Adrenal gland (tissue), 5 donors: Measurements from ENCODE around the gene PATL1.
"Not testable (repeated sequence)": the region's sequence is repeated elsewhere in the genome, so short reads cannot be mapped to it uniquely, and the experiment has no call there.

ENCODE experiments used
- POLR2A ChIP-seq, 2 donors: fragments of 450-650 bp; IDR thresholded peaks; one replicate each; pipeline ENCODE4 v1.6.1; 2017; ENCODE audit warnings: antibody characterized with exemption in 2 of 2, mild to moderate bottlenecking in 2 of 2, moderate library complexity in 1 of 2
- TF ChIP-seq, protein P1 (sequence below), 6 experiments: fragments of 450-650 bp in 4 of 6; fragments of 200-600 bp in 2 of 6; sonication (generic) in 1 of 6; IDR thresholded peaks; 1 replicate in 5 of 6; 2 replicates in 1 of 6; pipeline versions ENCODE4 v1.5.1 to v1.8.0; 2016 to 2021; ENCODE audit warnings: antibody characterized with exemption in 6 of 6, mild to moderate bottlenecking in 2 of 6, moderate library complexity in 1 of 6
- donor health status: DM: no; HTN: no; CAD: no.

- TF ChIP-seq, protein P1, sequence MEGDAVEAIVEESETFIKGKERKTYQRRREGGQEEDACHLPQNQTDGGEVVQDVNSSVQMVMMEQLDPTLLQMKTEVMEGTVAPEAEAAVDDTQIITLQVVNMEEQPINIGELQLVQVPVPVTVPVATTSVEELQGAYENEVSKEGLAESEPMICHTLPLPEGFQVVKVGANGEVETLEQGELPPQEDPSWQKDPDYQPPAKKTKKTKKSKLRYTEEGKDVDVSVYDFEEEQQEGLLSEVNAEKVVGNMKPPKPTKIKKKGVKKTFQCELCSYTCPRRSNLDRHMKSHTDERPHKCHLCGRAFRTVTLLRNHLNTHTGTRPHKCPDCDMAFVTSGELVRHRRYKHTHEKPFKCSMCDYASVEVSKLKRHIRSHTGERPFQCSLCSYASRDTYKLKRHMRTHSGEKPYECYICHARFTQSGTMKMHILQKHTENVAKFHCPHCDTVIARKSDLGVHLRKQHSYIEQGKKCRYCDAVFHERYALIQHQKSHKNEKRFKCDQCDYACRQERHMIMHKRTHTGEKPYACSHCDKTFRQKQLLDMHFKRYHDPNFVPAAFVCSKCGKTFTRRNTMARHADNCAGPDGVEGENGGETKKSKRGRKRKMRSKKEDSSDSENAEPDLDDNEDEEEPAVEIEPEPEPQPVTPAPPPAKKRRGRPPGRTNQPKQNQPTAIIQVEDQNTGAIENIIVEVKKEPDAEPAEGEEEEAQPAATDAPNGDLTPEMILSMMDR (IDR thresholded peaks at IDR 0.05): not testable (repeated sequence)
- TF ChIP-seq POLR2A (IDR thresholded peaks at IDR 0.05): not testable (repeated sequence)
These were observed 41.9 kb downstream of the PATL1 start for GRCh38 chr11:59626969-59627368.
